Stimulated activated CD4-positive, alpha-beta T cell treated with anti-CD3 and anti-CD28 coated beads, Interleukin-12 subunit alpha, Interleukin-12 subunit beta, amount 100 ng/mL, for 4 hours (primary cell): ENCODE measurements around the gene ANKRD10.

Experiments
- DNase-seq: peaks from one replicate; pipeline ENCODE4 v3.0.0-alpha.2; 2020

Gene ANKRD10

GRCh38 chr13:110828705-110829104, 86.2 kb downstream of the ANKRD10 start:
- DNase-seq, result no peak
